Measurements from ENCODE around the gene MAVS.

GRCh38 chr20:3823881-3824280 is 22.8 kb upstream of the MAVS start:
- TF ChIP-seq, protein P1, sequence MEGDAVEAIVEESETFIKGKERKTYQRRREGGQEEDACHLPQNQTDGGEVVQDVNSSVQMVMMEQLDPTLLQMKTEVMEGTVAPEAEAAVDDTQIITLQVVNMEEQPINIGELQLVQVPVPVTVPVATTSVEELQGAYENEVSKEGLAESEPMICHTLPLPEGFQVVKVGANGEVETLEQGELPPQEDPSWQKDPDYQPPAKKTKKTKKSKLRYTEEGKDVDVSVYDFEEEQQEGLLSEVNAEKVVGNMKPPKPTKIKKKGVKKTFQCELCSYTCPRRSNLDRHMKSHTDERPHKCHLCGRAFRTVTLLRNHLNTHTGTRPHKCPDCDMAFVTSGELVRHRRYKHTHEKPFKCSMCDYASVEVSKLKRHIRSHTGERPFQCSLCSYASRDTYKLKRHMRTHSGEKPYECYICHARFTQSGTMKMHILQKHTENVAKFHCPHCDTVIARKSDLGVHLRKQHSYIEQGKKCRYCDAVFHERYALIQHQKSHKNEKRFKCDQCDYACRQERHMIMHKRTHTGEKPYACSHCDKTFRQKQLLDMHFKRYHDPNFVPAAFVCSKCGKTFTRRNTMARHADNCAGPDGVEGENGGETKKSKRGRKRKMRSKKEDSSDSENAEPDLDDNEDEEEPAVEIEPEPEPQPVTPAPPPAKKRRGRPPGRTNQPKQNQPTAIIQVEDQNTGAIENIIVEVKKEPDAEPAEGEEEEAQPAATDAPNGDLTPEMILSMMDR (conservative IDR thresholded peaks at IDR 0.05 in 1 of 2, IDR thresholded peaks at IDR 0.05 in 1 of 2; ENCODE audit: low read depth in 1 of 2, low read length in 2 of 2), result no peak
- TF ChIP-seq EZH2 (IDR thresholded peaks at IDR 0.05; ENCODE audit: low read length, missing control alignments), result no peak

Measured in fibroblast of lung (primary cell).